B cell (primary cell): ENCODE measurements around the gene HTR4. TPM values are rescaled to one million over a fixed set of nuclear protein-coding genes. Genes with fewer than 3 reads are reported as not detected.

Experiments
- ATAC-seq: fragments of 200-7000 bp; cut with Tn5 transposase; one replicate; pipeline ENCODE4 v1.10.0; 2021; ENCODE audit warnings: low read depth, mild to moderate bottlenecking, moderate number of reproducible peaks, moderate library complexity
- CTCF ChIA-PET: fragments of 350-600 bp; sonication (Branson Sonifier 250); formaldehyde crosslinking; loops from one replicate; lab custom pipeline; 2021; ENCODE audit warnings: antibody characterized with exemption, inconsistent platforms; lab: Charles Lee
- POLR2A ChIA-PET: fragments of 350-600 bp; sonication (Branson Sonifier 250); formaldehyde crosslinking; loops from one replicate; lab custom pipeline; 2021; ENCODE audit warnings: antibody characterized with exemption; lab: Charles Lee
- DNase-seq: peaks from one replicate; pipeline ENCODE4 v3.0.0; 2013
- H2AFZ ChIP-seq: 2 replicates; pipeline ENCODE4 v1.6.1; 2012; ENCODE audit warnings: mild to moderate bottlenecking, low read depth, low read length; ENCODE audit not compliant: insufficient read depth, poor library complexity, severe bottlenecking
- H3K27ac ChIP-seq, 2 donors: 1 replicate in 1 of 2; 2 replicates in 1 of 2; pipeline ENCODE4 v1.5.1; 2012 to 2013; ENCODE audit warnings: low read length in 2 of 2, mild to moderate bottlenecking in 2 of 2, moderate library complexity in 1 of 2
- H3K27me3 ChIP-seq, 4 experiments: fragments of 200-600 bp in 1 of 4; sonication (generic) in 1 of 4; replicated peaks in 1 of 4; 1 replicate in 2 of 4; 2 replicates in 2 of 4; pipeline versions ENCODE4 v1.6.1 to v1.7.0; 2013 to 2016; ENCODE audit warnings: low read length in 3 of 4, mild to moderate bottlenecking in 2 of 4, mixed read lengths in 1 of 4, moderate library complexity in 1 of 4; ENCODE audit not compliant: insufficient read depth in 4 of 4, control insufficient read depth in 3 of 4; ENCODE audit errors: control extremely low read depth in 1 of 4
- H3K36me3 ChIP-seq, 2 experiments: replicated peaks in 1 of 2; 1 replicate in 1 of 2; 2 replicates in 1 of 2; pipeline versions ENCODE4 v1.6.1 to v1.7.1; 2013; ENCODE audit warnings: low read length in 1 of 2; ENCODE audit not compliant: insufficient read depth in 2 of 2, control insufficient read depth in 1 of 2; ENCODE audit errors: control extremely low read depth in 1 of 2, extremely low read depth in 1 of 2
- H3K4me1 ChIP-seq, 2 donors: fragments of 200-600 bp in 1 of 2; sonication (generic) in 1 of 2; 1 replicate in 1 of 2; 2 replicates in 1 of 2; pipeline versions ENCODE4 v1.5.1 to v1.6.1; 2013 to 2017; ENCODE audit warnings: low read length in 2 of 2; ENCODE audit not compliant: control insufficient read depth in 2 of 2, insufficient read depth in 2 of 2
- H3K4me2 ChIP-seq: replicated peaks from 2 replicates; pipeline ENCODE3; 2012; ENCODE audit warnings: mild to moderate bottlenecking, low read depth, low read length; ENCODE audit not compliant: poor library complexity, severe bottlenecking
- H3K4me3 ChIP-seq, 5 experiments: fragments of 200-600 bp in 1 of 5; sonication (generic) in 1 of 5; 1 replicate in 3 of 5; 2 replicates in 2 of 5; pipeline versions ENCODE4 v1.5.1 to v1.7.0; 2011 to 2016; ENCODE audit warnings: low read length in 4 of 5, mild to moderate bottlenecking in 4 of 5, low read depth in 2 of 5, control low read depth in 1 of 5, moderate library complexity in 1 of 5; ENCODE audit not compliant: insufficient read depth in 1 of 5; ENCODE audit errors: control extremely low read depth in 1 of 5, extremely low read depth in 1 of 5
- H3K79me2 ChIP-seq: fragments of 200-600 bp; sonication (generic); one replicate; pipeline ENCODE4 v1.6.0; 2016; ENCODE audit warnings: low read length; ENCODE audit not compliant: control insufficient read depth, insufficient read depth
- H3K9ac ChIP-seq: fragments of 200-600 bp; sonication (generic); 2 replicates; pipeline ENCODE4 v1.6.1; 2017; ENCODE audit warnings: mild to moderate bottlenecking, low read length, moderate library complexity
- H3K9me3 ChIP-seq, 3 donors: one replicate each; pipeline versions ENCODE4 v1.6.1 to v1.7.1; 2013; ENCODE audit warnings: low read length in 2 of 3; ENCODE audit not compliant: control insufficient read depth in 2 of 3, insufficient read depth in 1 of 3; ENCODE audit errors: control extremely low read depth in 1 of 3
- H4K20me1 ChIP-seq: 2 replicates; pipeline ENCODE4 v1.6.0; 2012; ENCODE audit warnings: mild to moderate bottlenecking, low read length; ENCODE audit not compliant: insufficient read depth, control insufficient read depth, poor library complexity, severe bottlenecking
- H3K27ac Mint-ChIP-seq: one replicate; pipeline ENCODE4 v1.8.0; 2021; ENCODE audit warnings: mixed read lengths
- H3K27me3 Mint-ChIP-seq: one replicate; pipeline ENCODE4 v1.8.0; 2021; ENCODE audit warnings: mixed read lengths
- H3K4me1 Mint-ChIP-seq: one replicate; pipeline ENCODE4 v1.8.0; 2021; ENCODE audit warnings: mixed read lengths
- H3K4me3 Mint-ChIP-seq: one replicate; pipeline ENCODE4 v1.8.0; 2021; ENCODE audit warnings: mixed read lengths
- H3K9me3 Mint-ChIP-seq: one replicate; pipeline ENCODE4 v1.8.0; 2022; ENCODE audit warnings: mixed read lengths; ENCODE audit not compliant: insufficient read depth
- CTCF ChIP-seq: fragments of 200-600 bp; IDR thresholded peaks from one replicate; pipeline ENCODE4 v1.8.0; 2022; ENCODE audit warnings: antibody characterized with exemption, mild to moderate bottlenecking
- EZH2 ChIP-seq: IDR thresholded peaks from 2 replicates; pipeline ENCODE4 v1.6.1; 2012; ENCODE audit warnings: borderline replicate concordance, low read depth, mild to moderate bottlenecking, moderate library complexity, low read length; ENCODE audit not compliant: insufficient read depth, poor library complexity, severe bottlenecking
- WGBS: methylation state at CpG from one replicate; pipeline ENCODE4 v1.1.5; 2013; ENCODE audit warnings: missing lambda C conversion rate; ENCODE audit not compliant: insufficient coverage; 5-methylcytosine and 5-hydroxymethylcytosine counted together
- intact Hi-C: fragments of 100-400 bp; cut with micrococcal nuclease; formaldehyde crosslinking; loops from one replicate; pipeline ENCODE4 v1.10.0; 2022
- polyA plus RNA-seq: library from polyadenylated mRNA; depleted of rRNA; stranded (reverse); fragments of >200 nt; gene quantifications from 2 replicates; pipeline ENCODE4 v1.2.3, GENCODE V29; 2012
- total RNA-seq, 2 donors: library from RNA; stranded (reverse); fragments of 120-200 nt in 1 of 2; gene quantifications; 1 replicate in 1 of 2; 2 replicates in 1 of 2; pipeline versions ENCODE4 v1.2.3 to v1.2.4, GENCODE V29; 2013 to 2022

The HTR4 gene
- total and polyA plus RNA-seq, 2 donors (not counting 1 experiment from before 2014, with no cell fraction given) = not detected

DNA sequence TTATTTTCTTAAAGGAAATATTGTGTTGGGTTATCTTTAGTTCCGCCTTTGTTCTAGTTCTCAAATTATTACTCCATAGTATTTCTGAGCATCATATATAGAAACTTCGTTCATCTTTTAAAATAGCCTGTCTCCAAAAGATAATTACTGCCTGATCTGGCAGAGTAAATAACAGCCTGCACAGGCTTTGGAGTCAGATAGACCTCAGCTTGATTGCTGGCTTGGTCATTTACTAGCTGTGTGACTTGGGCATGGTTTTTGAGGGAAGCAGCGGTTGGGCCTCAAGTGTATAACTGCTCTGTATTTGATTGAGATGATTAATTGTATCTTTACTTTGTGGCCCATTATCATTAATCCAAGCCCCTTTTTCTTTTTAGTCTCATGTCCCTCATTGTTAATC lies 220.5 kb downstream of the HTR4 start:
- TF ChIP-seq EZH2 (no peak), CTCF (no peak)
- intact Hi-C loops = no loop called here
- Histone ChIP-seq H3K79me2 (no peaks in the 10 kb centered on the region), H3K9me3 (no peaks in the 10 kb centered on the region), H3K4me1 (no peaks in the 10 kb centered on the region), H4K20me1 (no peaks in the 10 kb centered on the region), H3K9ac (no peak overlapping the region), H3K27me3 (no peaks in the 10 kb centered on the region), H2AFZ (no peak overlapping the region), H3K4me2 (no peak overlapping the region), H3K27ac (no peak overlapping the region), H3K4me3 (no peak overlapping the region), H3K36me3 (peaks cover 18 to 64% of the 10 kb centered on the region in 2 experiments)
- CTCF ChIA-PET = no interaction called here
- POLR2A ChIA-PET = no interaction called here
- Mint-ChIP-seq H3K4me3 (no peak overlapping the region), H3K27me3 (no peaks in the 10 kb centered on the region), H3K27ac (no peak overlapping the region), H3K9me3 (no peaks in the 10 kb centered on the region), H3K4me1 (no peaks in the 10 kb centered on the region)
- no CpG with 5 or more reads among the region's 3 CpGs for whole genome bisulfite sequencing
- ATAC-seq (no peak), DNase-seq (no peak)

Other genes starting within 250 kb of the HTR4 start
- 11.4 and 12.4 TPM in 2 replicates for gene ADRB2, start 172.1 kb upstream of the HTR4 start, total RNA-seq
- 2.6 and 6.0 TPM in 2 replicates for gene ADRB2, start 172.1 kb upstream of the HTR4 start, polyA plus RNA-seq